Endodermal cell (in vitro differentiated cells): ENCODE measurements around the gene NOG. TPM values are rescaled to one million over a fixed set of nuclear protein-coding genes. Genes with fewer than 3 reads are reported as not detected.
A peak's percentile ranks its signal among the peaks of the same experiment; 100 is the strongest.

Source experiments
- DNase-seq: peaks from one replicate; pipeline ENCODE4 v3.0.0-alpha.2; 2017
- H3K27ac ChIP-seq: 2 replicates; pipeline ENCODE4 v1.5.1; 2013; ENCODE audit warnings: mild to moderate bottlenecking, low read depth, low read length, moderate library complexity
- H3K27me3 ChIP-seq: 2 replicates; pipeline ENCODE4 v1.6.1; 2013; ENCODE audit warnings: mild to moderate bottlenecking, low read length, moderate library complexity; ENCODE audit not compliant: insufficient read depth, control insufficient read depth, poor library complexity, severe bottlenecking
- H3K36me3 ChIP-seq: 2 replicates; pipeline ENCODE4 v1.7.0; 2013; ENCODE audit warnings: mild to moderate bottlenecking, low read length, moderate library complexity; ENCODE audit not compliant: control insufficient read depth, insufficient read depth
- H3K4me1 ChIP-seq: one replicate; pipeline ENCODE4 v1.7.0; 2013; ENCODE audit warnings: low read length; ENCODE audit not compliant: control insufficient read depth, insufficient read depth
- H3K4me3 ChIP-seq: 2 replicates; pipeline ENCODE4 v1.5.1; 2013; ENCODE audit warnings: mild to moderate bottlenecking, low read length, moderate library complexity
- H3K9ac ChIP-seq: 2 replicates; pipeline ENCODE4 v1.6.1; 2013; ENCODE audit warnings: mild to moderate bottlenecking, low read length, moderate library complexity; ENCODE audit not compliant: poor library complexity, severe bottlenecking; ENCODE audit errors: extremely low read depth
- H3K9me3 ChIP-seq: 2 replicates; pipeline ENCODE4 v1.6.1; 2013; ENCODE audit warnings: mild to moderate bottlenecking, low read length, moderate library complexity; ENCODE audit not compliant: control insufficient read depth
- H3K27ac Mint-ChIP-seq: 2 replicates; pipeline ENCODE4 v1.8.0; 2020; ENCODE audit warnings: mixed read lengths
- H3K27me3 Mint-ChIP-seq: 2 replicates; pipeline ENCODE4 v1.8.0; 2021; ENCODE audit warnings: mild to moderate bottlenecking, mixed read lengths; ENCODE audit not compliant: insufficient read depth
- H3K36me3 Mint-ChIP-seq: 2 replicates; pipeline ENCODE4 v1.8.0; 2020; ENCODE audit warnings: low read depth, mixed read lengths
- H3K4me1 Mint-ChIP-seq: 2 replicates; pipeline ENCODE4 v1.8.0; 2020; ENCODE audit warnings: mixed read lengths
- H3K4me3 Mint-ChIP-seq: 2 replicates; pipeline ENCODE4 v1.8.0; 2020; ENCODE audit warnings: mild to moderate bottlenecking, moderate library complexity, mixed read lengths
- H3K9me3 Mint-ChIP-seq: 2 replicates; pipeline ENCODE4 v1.8.0; 2020; ENCODE audit warnings: mild to moderate bottlenecking, mixed read lengths
- WGBS, 2 experiments: methylation state at CpG; one replicate each; pipeline versions ENCODE4 v1.1.5 to v1.1.7; 2013; ENCODE audit warnings: missing lambda C conversion rate in 2 of 2, mixed read lengths in 1 of 2; ENCODE audit not compliant: insufficient coverage in 1 of 2, insufficient read length in 1 of 2; 5-methylcytosine and 5-hydroxymethylcytosine counted together
- total RNA-seq, 2 donors: library from RNA; stranded (reverse); fragmentation: NEBNext Ultra II Directional in 1 of 2; extraction: Animal tissue kit (Norgen Biotek cat#: 25700) in 1 of 2; gene quantifications; 2 replicates in 1 of 2; 3 replicates in 1 of 2; pipeline ENCODE4 v1.2.1, GENCODE V29; 2021
- TF ChIP-seq, protein P1 (sequence below): fragments of 200-600 bp; sonication (generic); conservative IDR thresholded peaks from 2 replicates; pipeline ENCODE4 v1.5.0; 2021; ENCODE audit warnings: antibody characterized with exemption, mild to moderate bottlenecking

Gene NOG
- total RNA-seq, 2 donors from 2014 or later = 2.0 to 6.7 TPM

DNA sequence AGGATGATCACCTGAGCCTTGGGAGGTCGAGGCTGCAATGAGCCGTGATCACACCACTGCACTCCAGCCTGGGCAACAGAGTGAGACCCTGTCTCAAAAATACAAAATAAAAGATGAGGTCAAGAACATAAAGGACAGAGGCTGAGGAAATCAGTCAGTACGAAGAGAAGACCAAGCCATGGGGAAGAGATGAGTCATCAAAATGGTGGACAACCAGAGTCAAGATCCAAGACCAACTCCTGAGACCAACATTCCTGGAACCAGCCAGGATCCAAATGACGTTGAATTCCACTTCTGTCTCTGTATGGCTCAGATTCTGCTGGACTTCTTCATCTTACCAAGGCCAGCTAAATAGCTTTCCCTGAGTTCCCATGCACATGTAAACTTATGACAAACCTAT, 44.8 kb upstream of the NOG start:
- WGBS, 2 experiments = 91% methylated on average over 4 of the region's 4 CpGs
- no peak overlapping the region for H3K4me3 Mint-ChIP-seq
- H3K27ac Mint-ChIP-seq = no peak overlapping the region
- TF ChIP-seq, protein P1, sequence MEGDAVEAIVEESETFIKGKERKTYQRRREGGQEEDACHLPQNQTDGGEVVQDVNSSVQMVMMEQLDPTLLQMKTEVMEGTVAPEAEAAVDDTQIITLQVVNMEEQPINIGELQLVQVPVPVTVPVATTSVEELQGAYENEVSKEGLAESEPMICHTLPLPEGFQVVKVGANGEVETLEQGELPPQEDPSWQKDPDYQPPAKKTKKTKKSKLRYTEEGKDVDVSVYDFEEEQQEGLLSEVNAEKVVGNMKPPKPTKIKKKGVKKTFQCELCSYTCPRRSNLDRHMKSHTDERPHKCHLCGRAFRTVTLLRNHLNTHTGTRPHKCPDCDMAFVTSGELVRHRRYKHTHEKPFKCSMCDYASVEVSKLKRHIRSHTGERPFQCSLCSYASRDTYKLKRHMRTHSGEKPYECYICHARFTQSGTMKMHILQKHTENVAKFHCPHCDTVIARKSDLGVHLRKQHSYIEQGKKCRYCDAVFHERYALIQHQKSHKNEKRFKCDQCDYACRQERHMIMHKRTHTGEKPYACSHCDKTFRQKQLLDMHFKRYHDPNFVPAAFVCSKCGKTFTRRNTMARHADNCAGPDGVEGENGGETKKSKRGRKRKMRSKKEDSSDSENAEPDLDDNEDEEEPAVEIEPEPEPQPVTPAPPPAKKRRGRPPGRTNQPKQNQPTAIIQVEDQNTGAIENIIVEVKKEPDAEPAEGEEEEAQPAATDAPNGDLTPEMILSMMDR = no peak
- DNase-seq = no peak
- no peaks in the 10 kb centered on the region for H3K9me3 ChIP-seq
- no peaks in the 10 kb centered on the region for H3K4me1 Mint-ChIP-seq
- no peak overlapping the region for H3K27ac ChIP-seq
- no peak overlapping the region for H3K9ac ChIP-seq
- no peaks in the 10 kb centered on the region for H3K36me3 Mint-ChIP-seq
- H3K27me3 Mint-ChIP-seq = peaks cover 1% of the 10 kb centered on the region
- peaks cover 2% of the 10 kb centered on the region for H3K9me3 Mint-ChIP-seq
- no peaks in the 10 kb centered on the region for H3K4me1 ChIP-seq
- H3K4me3 ChIP-seq = no peak overlapping the region
- H3K36me3 ChIP-seq = no peaks in the 10 kb centered on the region
- no peaks in the 10 kb centered on the region for H3K27me3 ChIP-seq

DNA sequence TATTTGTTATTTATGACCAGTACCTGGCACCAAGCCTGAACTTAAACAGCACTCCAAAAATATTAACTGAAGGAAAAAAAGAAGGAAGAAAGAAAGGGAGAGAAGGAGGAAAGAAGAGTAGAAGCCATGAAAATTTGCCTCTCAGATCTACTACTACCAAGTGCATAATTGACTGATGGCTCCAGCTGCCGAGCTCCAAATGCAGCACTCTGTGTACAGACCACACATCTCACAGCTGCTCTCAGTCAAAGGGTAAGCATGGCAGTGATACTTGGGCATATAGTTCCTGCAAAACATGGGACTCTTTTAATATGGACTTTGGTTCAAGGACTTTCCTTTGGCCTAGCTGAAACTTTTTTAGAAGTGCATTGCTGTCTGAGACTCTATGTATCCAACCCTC, 44.0 kb upstream of the NOG start:
- H3K9me3 Mint-ChIP-seq = peaks cover 2% of the 10 kb centered on the region
- Histone ChIP-seq H3K27ac (no peak overlapping the region), H3K4me3 (no peak overlapping the region), H3K27me3 (no peaks in the 10 kb centered on the region), H3K36me3 (no peaks in the 10 kb centered on the region), H3K9me3 (no peaks in the 10 kb centered on the region), H3K4me1 (no peaks in the 10 kb centered on the region), H3K9ac (no peak overlapping the region)
- H3K4me1 Mint-ChIP-seq = no peaks in the 10 kb centered on the region
- H3K27me3 Mint-ChIP-seq = peaks cover 1% of the 10 kb centered on the region
- no peaks in the 10 kb centered on the region for H3K36me3 Mint-ChIP-seq
- 86 to 100% methylated on average over 1 of the region's 1 CpG for WGBS, 2 experiments
- no peak overlapping the region for H3K4me3 Mint-ChIP-seq
- DNase-seq = no peak
- TF ChIP-seq, protein P1 = no peak
- no peak overlapping the region for H3K27ac Mint-ChIP-seq

DNA sequence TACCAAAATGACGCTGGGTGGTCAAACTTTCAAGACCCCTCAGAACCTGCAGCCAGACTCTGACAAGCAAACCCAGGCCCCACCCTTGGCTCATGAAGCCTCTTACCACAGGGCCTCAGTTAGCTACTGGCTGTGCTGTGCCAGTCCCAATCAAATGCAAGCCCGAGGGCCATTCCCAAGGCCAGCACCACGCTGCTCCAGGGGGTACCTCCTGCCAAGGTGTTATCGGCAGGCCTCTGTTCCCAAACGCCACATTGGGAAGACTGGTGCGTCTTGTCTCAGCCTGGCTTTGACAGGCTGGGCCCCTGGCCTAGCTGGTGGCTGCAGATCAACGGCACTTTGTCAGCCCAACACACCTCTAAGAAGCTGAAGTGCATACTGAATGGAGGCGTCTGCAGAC, 35.8 kb upstream of the NOG start:
- Mint-ChIP-seq H3K4me3 (no peak overlapping the region), H3K9me3 (no peaks in the 10 kb centered on the region), H3K4me1 (no peaks in the 10 kb centered on the region), H3K27ac (no peak overlapping the region), H3K27me3 (no peaks in the 10 kb centered on the region), H3K36me3 (no peaks in the 10 kb centered on the region)
- H3K27ac ChIP-seq = no peak overlapping the region
- H3K4me1 ChIP-seq = no peaks in the 10 kb centered on the region
- no peaks in the 10 kb centered on the region for H3K27me3 ChIP-seq
- TF ChIP-seq, protein P1 = no peak
- no peak overlapping the region for H3K4me3 ChIP-seq
- 88 to 94% methylated on average over 6 to 8 of the region's 8 CpGs for WGBS, 2 experiments
- no peaks in the 10 kb centered on the region for H3K36me3 ChIP-seq
- no peaks in the 10 kb centered on the region for H3K9me3 ChIP-seq
- DNase-seq = peak; percentile 55
- H3K9ac ChIP-seq = no peak overlapping the region
